ENCODE results near the gene STK11.

STK11 gene

GRCh38 chr19:1234051-1234954, 28.7 kb downstream of the STK11 start:
- Histone ChIP-seq H3K4me3 (no peak overlapping the region), H3K27ac (no peak overlapping the region)
- TF ChIP-seq, protein P1, sequence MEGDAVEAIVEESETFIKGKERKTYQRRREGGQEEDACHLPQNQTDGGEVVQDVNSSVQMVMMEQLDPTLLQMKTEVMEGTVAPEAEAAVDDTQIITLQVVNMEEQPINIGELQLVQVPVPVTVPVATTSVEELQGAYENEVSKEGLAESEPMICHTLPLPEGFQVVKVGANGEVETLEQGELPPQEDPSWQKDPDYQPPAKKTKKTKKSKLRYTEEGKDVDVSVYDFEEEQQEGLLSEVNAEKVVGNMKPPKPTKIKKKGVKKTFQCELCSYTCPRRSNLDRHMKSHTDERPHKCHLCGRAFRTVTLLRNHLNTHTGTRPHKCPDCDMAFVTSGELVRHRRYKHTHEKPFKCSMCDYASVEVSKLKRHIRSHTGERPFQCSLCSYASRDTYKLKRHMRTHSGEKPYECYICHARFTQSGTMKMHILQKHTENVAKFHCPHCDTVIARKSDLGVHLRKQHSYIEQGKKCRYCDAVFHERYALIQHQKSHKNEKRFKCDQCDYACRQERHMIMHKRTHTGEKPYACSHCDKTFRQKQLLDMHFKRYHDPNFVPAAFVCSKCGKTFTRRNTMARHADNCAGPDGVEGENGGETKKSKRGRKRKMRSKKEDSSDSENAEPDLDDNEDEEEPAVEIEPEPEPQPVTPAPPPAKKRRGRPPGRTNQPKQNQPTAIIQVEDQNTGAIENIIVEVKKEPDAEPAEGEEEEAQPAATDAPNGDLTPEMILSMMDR (IDR thresholded peaks at IDR 0.05), result no peak
- DNase-seq (ENCODE audit: low spot score), result no peak

- no peak for DNase-seq (ENCODE audit: low spot score)
- H3K4me3 ChIP-seq, result no peak overlapping the region
- H3K27ac ChIP-seq, result no peak overlapping the region
- TF ChIP-seq, protein P1 (IDR thresholded peaks at IDR 0.05), result no peak
Observed at GRCh38 chr19:1234955-1235380, 29.4 kb downstream of the STK11 start.

DNA sequence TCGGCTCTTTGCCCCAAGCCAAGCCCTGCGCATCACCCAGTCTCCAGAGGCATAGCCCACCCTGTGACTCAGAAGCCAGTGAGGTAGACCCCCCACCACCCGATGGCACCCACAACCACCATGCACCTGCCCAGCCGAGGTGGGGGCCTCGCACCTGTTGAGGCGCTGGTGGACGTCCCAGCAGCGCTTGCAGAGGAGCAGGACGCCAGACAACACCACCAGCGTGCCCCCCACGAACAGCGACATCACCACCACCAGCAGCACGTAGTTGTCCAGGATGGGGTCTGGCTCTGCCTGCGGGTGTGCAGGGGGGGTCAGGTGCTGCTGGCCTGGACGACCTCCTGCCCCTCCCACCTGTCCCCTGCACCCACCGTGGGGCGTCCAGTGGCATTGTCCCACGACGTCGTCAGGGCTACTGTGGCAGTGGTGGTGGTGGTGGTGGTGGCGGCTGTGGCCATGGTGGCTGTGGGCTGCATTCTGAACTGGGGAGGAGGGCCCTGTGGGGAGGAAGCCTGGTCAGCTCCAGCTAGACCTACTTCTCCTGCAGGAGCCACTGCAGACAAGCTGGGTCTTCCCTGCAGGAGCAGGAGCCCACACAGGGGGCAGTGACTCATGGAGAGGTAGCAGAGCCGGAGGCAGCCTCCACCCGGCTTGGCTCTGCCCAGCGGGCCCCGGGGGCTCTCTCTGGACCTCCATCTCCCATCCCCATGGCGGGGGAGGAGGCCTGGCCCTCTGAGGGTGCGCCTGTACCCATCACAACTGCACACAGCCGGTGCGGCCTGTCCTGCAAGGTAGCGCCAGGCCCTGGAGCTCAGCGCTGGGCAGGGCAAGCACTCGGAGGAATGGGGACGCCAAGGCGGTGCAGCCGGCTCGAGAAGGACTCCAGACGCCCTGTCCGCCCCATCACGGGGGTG, 30.3 kb downstream of the STK11 start:
- TF ChIP-seq, protein P1 (IDR thresholded peaks at IDR 0.05), result no peak
- no peak for DNase-seq (ENCODE audit: low spot score)
- no peak overlapping the region for H3K4me3 ChIP-seq
- H3K27ac ChIP-seq, result no peak overlapping the region

GRCh38 chr19:1236576-1236975, 31.0 kb downstream of the STK11 start:
- DNase-seq (ENCODE audit: low spot score), result no peak

DNA sequence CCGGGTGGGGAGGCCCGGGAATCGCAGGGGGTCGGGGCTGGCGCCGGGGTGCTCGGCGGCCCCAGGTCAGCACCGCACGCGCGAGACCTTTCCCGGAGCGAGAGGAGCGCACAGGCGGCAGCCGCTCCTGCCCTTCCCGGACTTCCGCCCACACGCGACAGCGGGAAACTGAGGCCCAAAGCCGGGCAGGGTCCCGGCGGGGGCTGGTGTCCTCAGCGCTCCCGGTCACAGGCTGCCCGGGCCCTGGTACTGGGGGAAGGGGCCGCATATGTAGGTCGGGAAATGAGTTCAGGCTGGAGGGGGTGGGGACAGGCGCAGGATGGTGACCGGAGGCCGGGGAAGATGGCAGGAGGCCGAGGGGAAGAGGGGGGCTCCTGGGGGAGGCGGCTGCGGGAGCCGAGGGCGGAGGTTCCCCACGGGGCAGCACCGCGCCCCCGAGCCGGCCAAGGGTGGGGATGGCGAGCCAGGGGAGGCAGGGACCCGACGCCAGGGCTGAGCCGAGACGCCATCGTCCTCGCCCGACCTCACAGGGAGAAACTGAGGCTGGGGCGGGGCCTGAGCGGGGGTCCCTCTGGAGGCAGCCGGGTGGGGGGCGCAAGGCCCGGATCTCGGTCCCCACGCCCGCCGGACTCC, 31.6 kb downstream of the STK11 start:
- Histone ChIP-seq H3K27ac (peak overlapping the region; percentile 22 to 94), H3K4me3 (peak overlapping the region; percentile 83)
- no peak for DNase-seq (ENCODE audit: low spot score)
- TF ChIP-seq, protein P1 (IDR thresholded peaks at IDR 0.05), result no peak

More at GRCh38 chr19:1236576-1236975, 31.0 kb downstream of the STK11 start:
- Histone ChIP-seq H3K4me3 (peak overlapping the region; percentile 83), H3K27ac (peak overlapping the region in 1 of 2 donors; percentile 94)
- TF ChIP-seq, protein P1 (IDR thresholded peaks at IDR 0.05), result no peak

GRCh38 chr19:1237754-1238368, 32.3 kb downstream of the STK11 start, which contains the start of gene CBARP:
Gene CBARP, minus strand, starts transcription at chr19:1238005. Its CDS starts 1,905 bp downstream, at chr19:1236100.
- TF ChIP-seq, protein P1 (IDR thresholded peaks at IDR 0.05), result no peak
- H3K4me3 ChIP-seq, result peak within 1 kb of the TSS; percentile 83
- H3K27ac ChIP-seq, result peak within 1 kb of the TSS; percentile 22 to 94
- no peak for DNase-seq (ENCODE audit: low spot score)

All from coronary artery (tissue), 2 donors.